ENCODE results near the gene TLK1.
A peak's percentile ranks its signal among the peaks of the same experiment; 100 is the strongest.

Gene TLK1

DNA sequence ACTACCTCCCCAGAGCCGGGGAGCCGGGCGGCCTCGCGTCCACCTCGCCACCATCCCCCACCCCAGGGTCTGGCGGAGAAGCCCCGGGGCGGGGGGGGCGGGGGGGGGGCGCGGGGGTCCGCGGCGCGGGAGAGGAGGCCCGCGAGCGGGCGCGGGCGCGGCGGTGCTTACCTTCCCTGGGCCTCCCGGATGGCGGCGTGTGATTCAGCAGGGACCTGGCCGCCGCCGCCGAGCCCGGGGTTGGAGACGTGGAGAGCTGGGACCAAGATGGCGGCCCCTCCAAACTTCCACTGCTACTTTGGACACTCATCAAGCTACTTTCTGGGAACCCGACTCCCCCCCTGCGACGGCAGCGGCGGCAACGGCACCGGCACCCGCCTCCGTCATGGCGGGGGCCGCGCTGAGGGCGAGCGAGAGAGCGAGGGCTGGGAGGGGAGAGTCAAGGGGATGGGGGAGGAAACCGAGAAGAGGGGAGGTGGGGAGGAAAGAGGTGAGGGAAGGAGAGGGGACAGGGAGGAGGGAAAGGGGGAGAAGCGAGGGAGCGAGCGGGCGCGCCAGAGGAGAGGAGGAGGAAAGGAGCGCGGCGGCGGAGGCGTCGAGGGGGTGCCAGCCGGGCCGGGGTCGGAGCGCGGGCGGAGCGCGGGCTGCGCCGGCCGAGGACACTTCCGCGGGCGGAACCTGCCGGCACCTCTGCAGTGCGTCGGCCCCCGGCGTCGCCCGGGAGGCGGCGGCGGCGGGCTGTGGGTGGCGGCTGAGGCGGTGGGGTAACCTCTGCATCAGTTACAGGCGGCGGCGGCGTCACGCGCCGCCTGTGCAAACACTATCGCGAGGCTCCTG, at the start of gene TLK1:
TLK1 (minus strand) TSS at position 775 of the 837 bp plus-strand sequence; CDS start at position 310, 465 bp downstream.
- peak; percentile 84 for DNase-seq

DNA sequence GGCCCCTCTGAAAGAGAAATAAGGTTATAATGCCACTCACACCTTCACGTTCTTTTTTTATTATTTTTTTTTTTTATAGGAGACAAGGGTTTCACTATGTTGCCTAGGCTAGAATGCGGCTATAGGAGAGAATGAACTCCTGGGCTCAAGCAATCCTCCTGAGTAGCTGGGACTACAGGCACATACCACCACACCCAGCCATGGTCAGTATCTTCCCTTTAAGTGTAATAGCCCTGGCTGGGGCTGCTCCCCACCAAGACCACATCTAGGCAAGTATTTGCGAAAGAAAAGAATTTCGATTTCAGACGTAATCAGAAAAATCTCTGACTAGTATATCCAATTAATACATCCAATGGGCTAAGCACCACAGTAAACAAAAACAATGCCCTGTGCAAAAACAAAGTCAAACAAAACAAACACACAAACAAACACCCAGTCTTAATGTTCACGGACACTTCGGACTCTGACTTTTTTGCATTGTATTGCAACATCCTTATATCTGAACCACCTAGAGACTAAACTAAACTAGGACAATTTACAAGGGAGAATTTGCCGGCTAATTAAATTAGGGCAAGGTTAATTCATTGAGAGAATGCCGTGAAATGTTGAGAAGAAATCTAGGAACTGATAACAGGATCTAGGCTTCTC, 49.6 kb upstream of the TLK1 start:
- DNase-seq = no peak

- no peak for DNase-seq
These were observed 48.0 kb upstream of the TLK1 start for GRCh38 chr2:171208657-171209056.

GRCh38 chr2:171206422-171207115, 45.9 kb upstream of the TLK1 start:
- no peak for DNase-seq

- no peak for DNase-seq
These were observed 44.9 kb upstream of the TLK1 start for GRCh38 chr2:171205551-171205950.

- DNase-seq = no peak
These were observed 41.1 kb upstream of the TLK1 start for GRCh38 chr2:171201767-171202166.

- DNase-seq = no peak
These were observed 40.6 kb upstream of the TLK1 start for GRCh38 chr2:171201271-171201670.

DNA sequence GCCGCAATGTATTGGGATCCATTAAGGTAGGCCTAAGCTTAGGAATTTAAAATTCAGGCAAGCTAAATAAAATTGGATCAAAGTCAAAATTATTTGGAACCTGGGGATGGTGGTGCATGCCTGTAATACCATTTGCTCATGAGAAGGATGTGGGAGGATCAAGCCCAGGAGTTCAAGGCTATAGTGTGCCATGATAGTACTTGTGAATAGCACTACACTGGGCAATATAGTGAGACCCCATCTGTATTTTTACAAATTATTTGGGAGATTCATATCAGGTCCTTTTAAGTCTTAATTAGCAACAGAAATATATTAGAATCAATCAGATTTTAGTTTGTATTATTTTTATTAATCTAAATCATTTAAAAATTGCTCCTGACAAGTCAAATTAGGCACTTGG, 39.8 kb upstream of the TLK1 start:
- no peak for DNase-seq

DNA sequence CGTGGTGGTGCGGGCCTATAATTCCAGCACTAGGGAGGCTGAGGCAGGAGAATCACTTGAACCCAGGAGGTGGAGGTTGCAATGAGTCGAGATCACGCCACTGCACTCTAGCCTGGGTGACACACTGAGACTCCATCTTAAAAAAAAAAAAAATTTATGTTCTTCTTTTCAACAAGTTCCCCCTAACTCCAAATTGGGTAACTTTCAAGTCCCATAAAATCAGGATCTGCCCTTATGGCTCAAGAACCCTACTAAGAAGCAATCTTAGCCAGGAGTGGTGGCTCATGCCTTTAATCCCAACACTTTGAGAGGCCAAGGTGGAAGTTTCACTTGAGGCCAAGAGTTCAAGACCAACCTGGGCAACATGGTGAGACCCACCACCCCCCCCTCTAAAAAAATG, 30.3 kb upstream of the TLK1 start:
- DNase-seq = no peak

- no peak for DNase-seq
These were observed 27.1 kb upstream of the TLK1 start for GRCh38 chr2:171187819-171188218.

- no peak for DNase-seq
These were observed 26.5 kb upstream of the TLK1 start for GRCh38 chr2:171187177-171187576.

GRCh38 chr2:171185941-171186340, 25.2 kb upstream of the TLK1 start:
- no peak for DNase-seq

GRCh38 chr2:171185165-171185818, 24.6 kb upstream of the TLK1 start:
- no peak for DNase-seq

DNA sequence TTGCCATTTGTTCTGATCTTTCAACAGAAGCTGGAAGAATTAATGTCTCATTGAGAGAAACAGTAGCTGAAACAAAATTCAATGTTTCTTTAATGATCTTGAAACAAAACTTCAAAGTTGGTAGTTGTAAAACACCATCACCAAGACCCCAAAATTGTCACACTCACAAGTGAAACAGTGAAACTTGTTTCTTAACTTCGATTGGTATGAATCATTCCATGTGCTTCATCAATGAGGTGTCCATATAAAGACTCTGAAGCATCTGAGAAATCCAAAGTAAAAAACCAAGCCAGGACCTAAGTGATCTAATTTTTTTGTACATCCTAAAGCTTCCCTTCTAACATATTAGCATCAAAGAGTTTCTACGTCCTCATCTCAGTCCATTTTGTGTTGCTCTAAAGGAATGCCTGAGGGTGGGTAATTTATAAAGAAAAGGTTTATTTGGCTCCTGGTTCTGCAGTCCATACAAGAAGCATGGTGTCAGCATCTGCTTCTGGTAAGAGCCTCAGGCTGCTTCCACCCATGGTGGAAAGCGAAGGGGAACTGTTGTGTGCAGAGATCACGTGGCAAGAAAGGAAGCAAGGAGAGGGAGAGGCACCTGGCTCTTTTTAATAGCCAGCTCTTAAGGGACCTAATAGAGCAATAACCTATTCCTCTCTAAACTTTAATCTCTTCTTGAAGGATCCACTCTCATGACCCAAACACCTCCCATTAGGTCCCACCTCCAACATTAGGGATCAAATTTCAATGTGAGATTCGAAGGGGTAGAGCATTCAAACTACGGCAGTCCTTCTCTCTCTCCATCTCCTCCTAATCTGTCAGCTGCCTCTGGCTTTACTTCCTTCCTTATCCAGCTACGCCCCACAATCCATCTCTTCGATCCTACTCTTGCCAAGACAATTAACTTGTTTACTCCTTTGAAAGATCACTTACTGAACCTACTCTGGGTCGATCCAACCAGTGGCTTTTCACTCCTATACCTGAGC, 20.7 kb upstream of the TLK1 start:
- DNase-seq = no peak

DNA sequence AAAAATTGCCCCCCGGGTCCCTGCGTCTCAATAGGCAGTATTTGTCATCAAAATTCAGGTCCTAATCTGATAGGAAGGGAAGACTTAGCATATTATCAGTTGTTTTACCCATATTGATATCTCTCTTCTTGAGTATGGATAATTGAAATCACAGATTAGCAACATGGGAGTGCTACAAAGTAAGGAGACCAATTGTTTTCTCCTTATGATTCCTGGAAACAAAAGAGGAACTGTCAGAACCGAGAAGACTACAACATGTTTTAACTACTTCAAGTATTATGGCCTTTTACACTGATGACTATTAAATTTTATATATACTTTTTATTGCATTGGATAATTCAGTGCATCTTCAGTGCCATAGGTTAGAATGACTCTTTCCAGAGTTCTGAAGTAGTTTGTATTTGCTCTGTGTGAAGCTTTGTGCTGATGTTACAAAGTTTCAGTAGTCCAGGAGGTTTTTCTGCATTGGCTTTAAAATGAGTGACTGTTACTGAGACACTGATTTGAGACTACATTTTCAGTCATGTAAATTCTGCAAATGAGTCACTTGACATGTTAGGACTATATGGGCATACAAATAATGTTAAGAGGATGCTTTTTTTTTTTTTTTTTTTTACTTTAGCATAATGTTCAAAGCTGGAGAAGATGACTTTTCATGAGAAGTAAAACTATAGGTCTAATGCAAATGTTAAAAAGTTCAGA, 19.7 kb upstream of the TLK1 start:
- DNase-seq = no peak

DNA sequence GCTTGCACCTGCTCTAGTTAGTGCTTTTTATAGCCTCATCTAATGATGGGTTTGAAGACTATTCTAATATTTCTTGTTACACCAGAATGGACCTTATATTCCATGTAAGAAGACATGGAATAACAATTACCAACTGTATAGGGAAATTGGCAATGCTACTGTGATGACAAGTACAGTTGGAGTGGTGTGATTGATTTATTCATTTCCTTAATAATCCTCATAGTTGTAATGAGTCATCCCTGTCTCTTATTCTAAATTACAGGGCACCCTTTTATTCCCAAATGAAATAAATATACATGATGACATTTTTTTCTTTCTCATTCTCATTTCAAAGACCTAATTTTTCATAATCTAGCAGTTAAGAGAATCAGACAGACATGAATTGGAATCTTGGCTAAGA, 18.3 kb upstream of the TLK1 start:
- no peak for DNase-seq

DNA sequence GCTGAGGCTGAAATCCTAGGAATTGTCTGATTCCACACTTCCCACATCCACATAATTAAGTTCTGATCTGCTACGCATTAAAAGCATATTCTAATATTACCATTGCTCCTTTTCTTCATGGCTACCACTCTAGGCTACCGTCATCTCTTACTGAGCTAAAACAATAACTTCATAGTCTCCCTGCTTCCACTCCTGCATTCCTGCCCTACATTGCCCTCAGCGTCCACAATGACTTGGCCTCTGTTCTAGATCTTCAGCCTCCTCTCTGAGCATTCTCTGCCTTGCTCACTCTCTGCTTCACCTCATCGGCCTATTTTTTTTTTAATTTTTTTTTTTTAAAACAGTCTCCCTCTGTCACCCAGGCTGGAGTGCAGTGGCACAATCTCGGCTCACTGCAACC, 15.8 kb upstream of the TLK1 start:
- no peak for DNase-seq

DNA sequence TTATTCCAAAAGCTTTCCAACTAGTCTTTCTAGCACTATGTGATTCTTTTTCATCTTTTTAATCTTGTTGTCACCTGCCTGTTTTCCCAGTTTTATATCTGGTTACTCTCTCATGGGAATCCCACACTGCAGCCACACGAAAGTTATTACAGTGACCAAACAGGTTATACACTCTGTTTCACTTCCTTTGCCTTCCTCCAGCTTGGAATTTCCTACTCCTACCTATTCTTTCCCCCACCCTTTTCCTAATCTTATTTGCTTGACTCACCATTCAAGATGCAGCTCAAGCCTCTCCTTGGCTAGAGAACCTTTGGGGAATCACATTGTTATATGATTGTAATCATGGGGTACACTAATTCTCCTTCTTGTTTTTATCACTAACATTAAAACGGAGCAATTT, 13.4 kb upstream of the TLK1 start:
- no peak for DNase-seq

DNA sequence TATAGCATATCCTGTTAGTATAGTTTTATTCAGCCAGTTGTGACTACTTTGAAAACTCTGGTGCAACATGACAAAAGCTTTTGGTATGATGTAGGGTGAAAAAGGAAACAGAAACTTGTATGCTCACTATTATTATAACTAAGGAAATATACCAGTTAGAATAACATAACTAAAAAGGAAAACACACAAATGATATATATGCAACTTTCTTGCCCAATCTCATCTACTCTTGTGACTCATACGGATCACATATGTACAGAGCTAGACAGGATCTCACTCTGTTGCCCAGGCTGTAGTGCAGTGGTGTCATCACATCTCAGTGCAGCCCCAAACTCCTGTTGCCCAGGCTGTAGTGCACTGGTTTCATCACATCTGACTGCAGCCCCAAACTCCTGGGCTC, 12.4 kb upstream of the TLK1 start:
- DNase-seq = no peak

GRCh38 chr2:171171808-171172207, 11.1 kb upstream of the TLK1 start:
- DNase-seq = no peak

DNA sequence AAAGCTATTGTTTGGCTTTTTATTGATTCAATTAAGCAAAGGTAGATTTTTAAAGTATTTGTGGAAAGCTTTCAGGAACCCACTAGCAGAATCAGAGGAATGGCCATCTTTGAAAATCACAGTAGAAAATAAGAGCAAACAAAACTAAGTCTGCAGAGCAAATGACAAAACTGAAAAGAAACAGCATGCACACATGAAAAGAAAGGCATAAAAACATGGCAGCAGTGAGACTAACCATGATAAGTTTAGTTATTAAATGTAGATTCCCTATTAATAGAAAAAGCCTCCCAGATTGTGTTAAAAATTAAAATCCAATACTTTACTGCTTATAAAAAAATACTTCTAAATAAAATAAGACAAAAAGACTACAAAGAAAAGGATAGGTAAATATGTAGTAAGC, 9.1 kb upstream of the TLK1 start:
- no peak for DNase-seq
